Stromal cell of bone marrow (primary cell): ENCODE data around the gene CALHM2.

Experiments
- DNase-seq: peaks from one replicate; pipeline ENCODE4 v3.0.0-alpha.2; 2012; ENCODE audit warnings: low read depth

CALHM2 gene

GRCh38 chr10:103475437-103475836 lies 23.3 kb upstream of the CALHM2 start:
- DNase-seq, result no peak

DNA sequence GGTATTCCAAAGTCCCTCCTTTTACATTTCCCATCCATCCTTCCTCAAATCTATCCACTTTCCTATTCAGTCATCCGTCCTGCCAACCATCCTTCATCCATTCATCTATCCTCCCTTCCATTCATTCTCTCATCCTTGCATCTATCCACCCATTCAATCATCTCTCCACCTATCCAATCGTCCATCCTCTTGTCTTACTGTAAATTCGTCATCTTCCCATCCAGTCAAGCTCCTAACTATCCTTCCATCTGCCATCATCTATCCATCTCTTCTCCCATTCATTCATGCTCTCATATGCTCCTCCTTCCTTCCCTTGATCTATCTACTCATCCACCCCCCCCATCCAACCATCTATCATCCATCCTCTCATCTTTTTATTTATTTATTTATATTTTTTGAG lies 21.9 kb upstream of the CALHM2 start:
- DNase-seq, result no peak

- no peak for DNase-seq
Observed at GRCh38 chr10:103473261-103473671, 21.1 kb upstream of the CALHM2 start.

DNA sequence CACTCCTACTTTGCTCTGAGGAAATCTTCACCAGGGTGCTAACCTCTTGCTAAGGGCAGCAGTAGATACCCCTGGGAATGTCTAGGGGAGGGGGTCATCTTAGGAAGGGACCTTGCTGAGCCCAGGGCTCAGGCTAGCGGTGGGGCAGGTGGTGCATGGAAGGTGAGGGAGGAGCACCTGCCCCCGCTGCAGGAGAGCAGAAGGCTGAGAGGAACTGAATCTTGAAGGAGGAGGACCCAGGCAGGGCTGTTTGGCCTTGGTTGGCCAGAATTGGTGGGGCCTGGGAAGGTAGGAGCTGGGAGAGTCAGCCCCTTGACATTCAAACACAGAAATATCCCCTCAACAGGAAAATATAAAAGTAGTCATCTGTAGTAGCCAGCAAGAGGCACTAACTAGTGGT lies 19.8 kb upstream of the CALHM2 start:
- no peak for DNase-seq

- DNase-seq, result no peak
Observed at GRCh38 chr10:103470761-103471653, 18.8 kb upstream of the CALHM2 start.

DNA sequence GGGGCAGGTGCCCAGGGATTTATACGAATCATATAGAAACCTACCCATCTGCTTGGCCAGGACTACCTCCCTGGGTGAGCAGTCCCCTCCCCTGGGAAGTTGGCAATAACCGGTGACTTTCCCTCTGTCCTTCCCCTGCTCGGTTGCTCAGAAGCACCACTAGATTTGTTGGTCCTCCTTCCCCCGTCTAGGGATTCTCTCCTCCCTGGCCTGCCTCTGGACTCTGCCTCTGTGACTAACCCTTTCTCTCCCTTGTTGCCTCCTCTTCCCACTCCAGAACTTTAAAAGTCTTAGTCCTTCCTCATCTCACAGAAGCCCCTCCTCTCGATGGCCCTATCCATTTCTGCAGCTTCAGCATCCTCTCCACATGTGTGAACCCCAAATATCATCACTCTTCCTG lies 17.0 kb upstream of the CALHM2 start:
- no peak for DNase-seq

- DNase-seq, result no peak
Observed at GRCh38 chr10:103467406-103467805, 15.2 kb upstream of the CALHM2 start.

GRCh38 chr10:103466734-103467133 lies 14.6 kb upstream of the CALHM2 start:
- no peak for DNase-seq

DNA sequence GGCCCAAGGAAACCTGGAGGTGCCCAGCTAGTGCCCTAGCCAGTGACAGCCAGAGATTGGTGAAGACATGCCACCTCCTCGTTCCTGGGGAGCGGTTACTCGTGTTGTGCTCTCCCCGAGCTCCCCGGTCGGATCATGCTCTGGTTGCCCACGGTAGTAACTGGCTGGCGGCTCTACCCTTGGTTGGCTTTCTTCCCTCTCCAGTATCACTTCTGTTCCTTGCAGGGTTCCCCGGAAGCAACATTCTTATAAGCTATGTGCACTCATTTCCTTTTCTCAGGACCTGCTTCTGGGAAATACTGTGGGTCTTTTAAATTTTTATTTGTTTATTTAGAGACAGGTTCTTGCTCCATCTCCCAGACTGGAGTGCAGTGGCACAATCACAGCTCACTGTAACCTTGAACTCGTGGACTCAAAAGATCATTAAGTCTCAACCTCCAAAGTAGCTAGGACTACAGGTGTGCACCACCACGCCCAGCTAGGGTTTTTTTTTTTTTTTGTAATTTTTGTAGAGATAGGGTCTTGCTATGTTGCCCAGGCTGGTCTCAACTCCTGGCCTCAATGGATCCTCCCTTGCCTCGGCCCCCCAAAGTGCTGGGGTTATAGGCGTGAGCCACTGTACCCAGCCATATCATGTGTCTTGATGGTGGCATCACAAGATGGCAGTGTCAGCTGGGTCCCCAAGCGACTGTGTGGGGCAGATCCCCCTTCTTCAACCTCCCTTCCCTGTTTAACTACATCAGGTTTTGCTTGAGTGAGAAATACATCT lies 13.4 kb upstream of the CALHM2 start:
- no peak for DNase-seq

DNA sequence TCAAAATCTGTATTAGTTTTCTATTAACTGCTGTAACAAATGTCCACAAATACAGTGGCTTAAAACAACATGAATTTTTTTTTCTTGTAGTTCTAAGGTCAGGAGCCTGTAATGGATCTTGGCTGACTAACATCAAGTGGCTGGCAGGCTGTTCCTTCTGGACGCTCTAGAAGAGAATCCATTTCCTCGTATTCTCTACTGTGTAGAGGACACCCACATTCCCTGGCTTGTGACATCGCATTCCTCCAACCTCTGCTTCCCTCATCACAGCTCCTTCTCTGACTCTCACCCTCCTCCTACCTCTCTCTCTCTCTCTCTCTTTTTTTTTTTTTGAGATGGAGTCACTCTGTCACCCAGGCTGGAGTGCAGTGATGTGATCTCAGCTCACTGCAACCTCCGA lies 11.3 kb upstream of the CALHM2 start:
- DNase-seq, result no peak

- no peak for DNase-seq
Observed at GRCh38 chr10:103459615-103460014, 7.4 kb upstream of the CALHM2 start.

DNA sequence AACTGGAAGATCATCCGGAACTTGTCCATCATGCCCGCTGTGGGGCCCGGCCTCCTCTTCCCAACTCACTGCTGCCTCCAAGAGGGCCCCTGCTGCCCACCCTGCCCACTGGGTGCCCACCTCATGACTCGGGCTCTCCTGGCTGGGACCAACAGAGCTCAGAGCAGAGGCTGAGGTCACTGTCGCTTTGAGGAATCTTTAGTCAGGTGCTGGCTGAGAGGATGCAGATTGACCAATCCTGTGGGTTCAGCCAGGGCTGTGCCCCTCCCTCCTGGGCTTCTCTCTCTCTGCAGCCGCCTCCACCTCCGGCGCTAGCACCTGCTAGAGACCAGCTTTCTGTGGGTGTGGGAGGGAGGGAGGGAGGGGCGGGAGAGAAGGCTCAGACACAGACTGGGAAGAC lies 6.5 kb upstream of the CALHM2 start, which contains the start of gene CALHM1:
TSS of gene CALHM1 (minus strand) at position 181 of the 400 bp plus-strand sequence. CDS start at position 32, 149 bp downstream.
- no peak for DNase-seq

DNA sequence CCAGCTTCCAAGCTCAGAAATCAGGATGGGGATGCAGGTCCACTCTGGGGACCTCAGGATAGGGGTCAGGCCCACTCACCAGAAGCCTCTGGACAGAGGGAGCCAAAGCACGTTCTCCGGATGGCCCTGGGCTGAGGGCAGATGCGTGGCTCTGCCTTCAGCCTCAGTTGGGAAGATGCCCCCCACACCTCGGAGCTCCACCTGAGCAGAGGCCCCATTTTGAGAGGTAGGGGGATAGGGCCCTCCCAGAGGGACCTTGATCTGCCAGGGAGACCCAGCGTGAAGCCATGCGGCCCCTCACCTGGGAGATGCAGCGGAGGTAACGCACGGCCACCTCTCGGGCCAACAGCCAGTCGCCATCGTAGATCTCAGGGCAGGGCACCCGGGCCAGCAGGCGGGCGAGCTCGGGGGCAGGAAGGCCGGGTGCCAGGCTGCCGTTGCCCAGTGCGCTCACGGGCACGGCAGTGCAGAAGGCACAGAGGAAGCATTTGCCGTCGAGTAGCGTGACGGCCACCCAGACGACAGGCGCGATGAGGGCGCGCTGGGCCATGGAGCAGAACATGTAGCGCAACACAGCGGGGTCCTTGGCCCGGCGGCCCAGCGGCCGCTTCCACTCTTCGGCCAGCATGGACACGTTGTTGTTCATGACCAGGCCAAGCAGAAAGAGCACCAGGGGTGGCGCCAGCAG lies 5.9 kb upstream of the CALHM2 start:
- no peak for DNase-seq

DNA sequence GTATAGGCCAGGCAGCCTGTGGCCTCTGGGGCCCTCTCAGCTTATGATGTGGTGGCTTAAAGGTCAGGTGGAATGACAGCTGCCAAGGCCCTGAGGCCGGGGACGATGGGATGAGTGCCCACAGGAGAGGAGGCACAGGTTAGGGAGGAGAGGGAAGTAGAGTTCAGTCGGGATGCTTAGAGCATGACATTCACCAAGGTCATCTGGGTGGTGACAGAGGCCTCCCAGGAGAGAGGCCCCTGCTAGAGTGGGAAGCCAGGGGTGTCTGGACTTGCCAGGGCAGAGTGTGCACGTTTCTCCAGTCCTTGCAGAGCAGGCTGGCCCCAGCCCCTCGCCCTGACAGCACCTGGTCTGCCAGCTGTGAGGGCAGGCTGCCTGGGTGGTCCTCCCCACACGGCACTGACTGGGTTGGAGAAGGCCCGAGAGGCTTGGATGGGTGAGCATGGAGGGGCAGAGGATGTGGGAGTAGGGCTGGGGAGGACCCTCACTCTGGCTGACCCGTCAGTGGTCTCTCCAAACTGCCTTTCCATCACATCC lies 5.1 kb upstream of the CALHM2 start:
- DNase-seq, result no peak

DNA sequence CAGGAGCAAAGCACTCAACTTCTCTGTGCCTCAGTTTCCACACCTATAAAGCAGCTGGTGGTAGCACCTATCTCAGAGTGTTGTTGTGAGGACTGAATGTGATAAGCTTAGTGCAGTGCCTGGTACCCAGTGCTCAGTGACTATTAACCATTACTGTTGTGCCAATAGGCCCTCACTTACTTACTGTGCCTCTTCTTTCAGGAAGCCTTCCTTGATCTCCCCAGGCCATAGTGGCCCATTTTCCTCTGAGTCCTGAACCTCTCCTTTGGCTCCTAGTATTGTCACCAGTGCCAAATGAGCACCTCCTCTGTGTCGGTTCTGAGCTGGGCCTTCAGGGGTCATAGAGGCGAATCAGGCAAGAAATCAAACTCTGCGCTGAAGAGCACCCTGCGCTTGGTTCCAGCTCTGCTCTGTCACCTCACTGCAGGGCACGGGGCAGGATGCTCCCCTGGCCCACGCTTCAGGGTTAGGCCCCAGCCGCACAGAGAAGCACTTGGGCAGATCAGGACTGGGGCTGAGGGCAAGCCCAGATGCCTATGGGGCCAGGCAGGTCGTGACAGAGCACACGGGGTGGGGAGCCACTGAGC lies 4.0 kb upstream of the CALHM2 start:
- no peak for DNase-seq

GRCh38 chr10:103455235-103455634 lies 3.1 kb upstream of the CALHM2 start:
- DNase-seq, result no peak

DNA sequence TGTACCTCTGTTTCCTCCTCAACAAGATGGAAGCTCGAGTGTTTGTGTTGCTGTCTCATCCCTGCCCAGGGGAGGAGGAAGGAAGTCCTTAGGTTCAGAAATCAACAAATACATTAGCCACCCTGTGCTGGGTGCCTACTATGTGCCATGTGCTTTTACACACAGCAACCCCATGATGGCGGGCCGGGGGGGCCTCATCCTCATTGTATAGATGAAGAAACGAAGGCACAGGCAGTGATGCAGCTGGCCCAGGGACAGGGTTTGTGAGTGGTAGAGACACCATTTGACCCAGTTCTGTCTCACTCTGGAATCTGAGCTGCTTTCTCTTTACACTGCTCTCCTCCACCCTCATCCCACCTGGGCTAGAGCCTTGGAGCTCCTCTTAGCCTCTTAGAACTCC lies 1.9 kb upstream of the CALHM2 start:
- DNase-seq, result no peak

DNA sequence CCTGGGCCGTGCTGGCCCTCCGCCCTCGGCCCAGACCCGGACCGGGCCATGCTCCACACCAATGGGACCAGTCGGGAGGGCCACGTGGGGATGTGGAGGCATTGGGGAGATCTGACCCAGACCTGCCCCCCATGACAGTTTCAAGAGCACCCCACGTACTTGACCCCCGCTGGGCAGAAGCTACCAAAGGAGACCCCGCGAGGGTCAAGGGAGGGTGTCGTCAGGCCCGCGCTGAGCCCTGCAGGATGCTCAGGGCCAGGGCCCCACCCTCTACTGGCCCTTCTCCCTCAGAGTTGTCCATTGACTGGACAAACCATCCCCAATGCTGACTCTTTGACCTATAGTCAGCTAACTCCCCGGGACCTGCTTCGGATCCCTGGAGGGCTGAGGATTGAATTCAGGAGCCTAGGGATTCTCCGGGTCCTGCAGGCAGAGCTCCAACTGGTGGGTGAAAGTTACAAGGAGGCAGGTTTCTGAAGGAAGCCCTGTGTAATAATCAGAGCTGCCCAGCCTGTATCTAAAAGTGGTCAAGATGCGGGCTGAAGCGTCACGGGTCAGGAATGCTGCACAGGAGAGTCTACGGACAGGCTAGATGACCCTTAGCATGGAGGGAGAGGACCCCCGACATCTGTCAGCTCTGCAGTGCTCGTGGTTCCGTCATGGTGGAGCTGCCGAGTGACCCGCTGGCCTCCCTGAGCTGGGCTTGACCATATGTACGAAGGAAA lies 498 bp upstream of the CALHM2 start:
- no peak for DNase-seq

- DNase-seq, result peak; percentile 52
Observed at GRCh38 chr10:103451091-103451813, 918 bp downstream of the CALHM2 start.

GRCh38 chr10:103450201-103450695 lies 1.9 kb downstream of the CALHM2 start:
- no peak for DNase-seq
